RWPE1 (cell line): ENCODE results near the gene ZNF268.

Source experiments
- CTCF ChIA-PET: fragments of 350-600 bp; sonication (Branson Sonifier 250); formaldehyde crosslinking; extraction: SDS; loops from one replicate; lab custom pipeline; 2021; lab: Yijun Ruan, JAX
- POLR2A ChIA-PET: fragments of 400-600 bp; formaldehyde crosslinking; extraction: SDS; loops from one replicate; lab custom pipeline; 2020; ENCODE audit warnings: antibody characterized with exemption; ENCODE audit not compliant: low non-redundant PET; lab: Yijun Ruan, JAX
- DNase-seq: peaks from one replicate; pipeline ENCODE4 v3.0.0; 2012; ENCODE audit warnings: low spot score
- H3K27ac ChIP-seq: fragments of 450-650 bp; 2 replicates; pipeline ENCODE4 v1.5.1; 2017
- TF ChIP-seq, protein P1 (sequence below): fragments of 450-650 bp; conservative IDR thresholded peaks from 2 replicates; pipeline ENCODE4 v1.5.1; 2017; ENCODE audit warnings: low read depth, mild to moderate bottlenecking

ZNF268 gene

DNA sequence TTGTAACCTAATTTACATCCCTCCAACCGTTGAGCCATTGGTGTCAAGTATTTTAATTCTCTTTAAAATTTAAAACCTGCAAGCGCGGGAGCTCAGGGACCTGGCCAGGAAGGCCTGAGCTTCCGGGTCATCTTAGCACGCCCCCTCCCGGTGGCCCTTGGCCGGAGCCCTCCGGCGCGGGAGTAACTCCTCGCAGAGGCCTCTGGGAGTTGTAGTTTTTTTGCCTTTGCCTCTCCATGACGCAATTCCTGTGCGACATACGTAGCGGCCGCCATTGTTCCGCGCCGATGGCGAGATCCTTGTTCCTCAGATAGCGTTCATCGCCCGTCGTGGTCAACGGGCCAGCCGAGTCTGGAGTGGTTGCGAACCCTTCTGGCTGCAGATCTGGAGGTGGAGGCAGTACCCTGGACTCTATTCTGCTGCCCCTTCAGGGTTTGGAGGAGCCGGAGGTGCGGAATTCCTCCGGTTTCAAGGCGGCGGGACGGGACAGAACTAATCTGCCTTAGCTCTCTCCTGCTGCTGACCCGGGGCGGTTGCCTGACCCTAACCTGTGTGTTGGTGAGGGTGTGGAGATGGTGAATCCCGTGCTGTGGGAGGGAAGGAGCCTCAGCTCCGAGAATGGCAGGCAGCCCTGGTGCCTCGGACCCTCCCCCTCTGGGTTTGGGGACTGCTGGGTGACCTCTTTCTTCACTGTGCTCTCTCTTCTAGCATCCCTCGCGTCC is at the start of gene ZNF268:
Gene ZNF268 (plus strand): TSS at position 258 of the 722 bp plus-strand sequence. CDS start 503 bp downstream, outside the sequence.
- POLR2A ChIA-PET: interaction anchor here (1.1 kb wide), 1 partner anchor 52 kb away, joined by 3 read pairs; the partner anchor contains the start of gene ZNF891

DNA sequence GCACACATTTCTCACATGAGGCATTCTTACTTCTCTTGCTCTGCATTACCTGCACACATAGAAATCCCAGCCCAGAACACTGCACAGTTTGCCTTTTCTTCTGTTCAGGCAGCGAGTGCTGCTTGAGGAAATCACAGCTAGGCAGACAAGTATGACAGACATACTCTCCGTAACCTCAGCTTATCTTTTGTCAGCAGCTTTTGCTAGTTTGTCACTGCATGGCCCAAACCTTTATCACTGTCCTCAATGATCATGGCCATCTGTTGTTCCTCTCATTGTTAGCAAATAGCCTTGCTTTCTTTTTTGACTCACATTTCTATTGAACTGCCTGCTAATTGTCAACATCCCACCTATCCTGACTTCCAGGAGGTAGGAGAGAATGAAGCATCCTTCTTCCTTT is 45.5 kb upstream of the ZNF268 start:
- CTCF ChIA-PET: no interaction called here
- no peak for DNase-seq

More for the DNA sequence above, at the start of gene ZNF268:
- peak within 1 kb of the TSS; percentile 74 for H3K27ac ChIP-seq
- CTCF ChIA-PET: interaction anchor here (0.5 to 1.0 kb wide), 4 partner anchors 44 to 101 kb away, joined by 3 to 6 read pairs (median 4); no protein-coding TSS in a partner anchor
- peak; percentile 91 for DNase-seq
- TF ChIP-seq, protein P1, sequence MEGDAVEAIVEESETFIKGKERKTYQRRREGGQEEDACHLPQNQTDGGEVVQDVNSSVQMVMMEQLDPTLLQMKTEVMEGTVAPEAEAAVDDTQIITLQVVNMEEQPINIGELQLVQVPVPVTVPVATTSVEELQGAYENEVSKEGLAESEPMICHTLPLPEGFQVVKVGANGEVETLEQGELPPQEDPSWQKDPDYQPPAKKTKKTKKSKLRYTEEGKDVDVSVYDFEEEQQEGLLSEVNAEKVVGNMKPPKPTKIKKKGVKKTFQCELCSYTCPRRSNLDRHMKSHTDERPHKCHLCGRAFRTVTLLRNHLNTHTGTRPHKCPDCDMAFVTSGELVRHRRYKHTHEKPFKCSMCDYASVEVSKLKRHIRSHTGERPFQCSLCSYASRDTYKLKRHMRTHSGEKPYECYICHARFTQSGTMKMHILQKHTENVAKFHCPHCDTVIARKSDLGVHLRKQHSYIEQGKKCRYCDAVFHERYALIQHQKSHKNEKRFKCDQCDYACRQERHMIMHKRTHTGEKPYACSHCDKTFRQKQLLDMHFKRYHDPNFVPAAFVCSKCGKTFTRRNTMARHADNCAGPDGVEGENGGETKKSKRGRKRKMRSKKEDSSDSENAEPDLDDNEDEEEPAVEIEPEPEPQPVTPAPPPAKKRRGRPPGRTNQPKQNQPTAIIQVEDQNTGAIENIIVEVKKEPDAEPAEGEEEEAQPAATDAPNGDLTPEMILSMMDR: peak; percentile 82

GRCh38 chr12:133145981-133146380 is 35.3 kb upstream of the ZNF268 start:
- POLR2A ChIA-PET: no interaction called here
- DNase-seq: no peak
- CTCF ChIA-PET: no interaction called here
- TF ChIP-seq, protein P1: no peak
- H3K27ac ChIP-seq: no peak overlapping the region

More for the DNA sequence above, 45.5 kb upstream of the ZNF268 start:
- TF ChIP-seq, protein P1: no peak
- POLR2A ChIA-PET: no interaction called here
- H3K27ac ChIP-seq: no peak overlapping the region

DNA sequence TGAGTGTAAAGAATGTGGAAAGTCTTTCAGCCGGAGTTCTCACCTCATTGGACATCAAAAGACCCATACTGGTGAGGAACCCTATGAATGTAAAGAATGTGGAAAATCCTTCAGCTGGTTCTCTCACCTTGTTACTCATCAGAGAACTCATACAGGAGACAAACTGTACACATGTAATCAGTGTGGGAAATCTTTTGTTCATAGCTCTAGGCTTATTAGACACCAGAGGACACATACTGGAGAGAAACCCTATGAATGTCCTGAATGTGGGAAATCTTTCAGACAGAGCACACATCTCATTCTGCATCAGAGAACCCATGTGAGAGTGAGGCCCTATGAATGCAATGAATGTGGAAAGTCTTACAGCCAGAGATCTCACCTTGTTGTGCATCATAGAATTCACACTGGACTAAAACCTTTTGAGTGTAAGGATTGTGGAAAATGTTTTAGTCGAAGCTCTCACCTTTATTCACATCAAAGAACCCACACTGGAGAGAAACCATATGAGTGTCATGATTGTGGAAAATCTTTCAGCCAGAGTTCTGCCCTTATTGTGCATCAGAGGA is 25.1 kb upstream of the ZNF268 start:
- ChIA-PET POLR2A (no interaction called here), CTCF (interaction anchor here (0.5 kb wide), 1 partner anchor 12 kb away, joined by 3 read pairs; no protein-coding TSS in a partner anchor)
- TF ChIP-seq, protein P1: no peak
- no peak overlapping the region for H3K27ac ChIP-seq
- no peak for DNase-seq

DNA sequence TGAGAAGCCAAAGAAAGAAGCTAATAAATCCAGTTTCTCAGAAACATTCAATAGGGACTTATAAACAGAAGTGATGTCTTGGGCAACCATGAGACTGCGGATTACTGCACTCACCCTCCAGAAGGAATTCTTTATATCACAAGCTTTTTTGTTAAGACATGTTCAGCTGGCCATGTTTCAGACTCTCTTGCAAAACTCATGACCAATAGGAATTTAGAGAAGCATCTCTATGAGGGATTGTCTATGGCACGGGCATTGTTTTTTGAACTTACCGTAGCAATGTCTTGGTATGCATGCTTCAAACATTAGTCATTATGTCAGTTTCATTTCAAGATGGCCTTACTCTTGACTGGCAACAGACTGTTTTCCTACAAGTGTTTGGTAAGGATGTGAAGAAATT is 15.5 kb upstream of the ZNF268 start:
- POLR2A ChIA-PET: no interaction called here
- no peak overlapping the region for H3K27ac ChIP-seq
- DNase-seq: peak; percentile 14
- CTCF ChIA-PET: no interaction called here
- TF ChIP-seq, protein P1: no peak

DNA sequence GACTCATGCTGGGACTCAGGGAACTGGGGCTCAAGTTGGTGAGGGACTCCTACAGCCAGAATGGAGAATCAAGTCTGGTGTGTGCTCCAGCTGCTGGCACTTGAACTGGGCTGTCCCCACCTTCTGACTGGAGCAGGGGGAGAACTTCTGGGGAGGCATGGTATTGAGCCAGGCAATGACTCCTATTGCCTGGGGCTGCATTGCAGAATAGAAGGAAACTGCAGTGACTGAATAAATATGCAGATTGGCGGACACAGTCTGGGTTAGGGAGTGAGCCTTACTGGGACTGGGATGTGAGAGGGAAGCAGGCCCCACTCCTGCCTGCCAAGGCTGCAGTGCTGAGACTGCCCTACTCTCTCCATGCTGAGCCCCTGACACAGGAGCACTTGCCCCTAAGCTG is 8.8 kb upstream of the ZNF268 start:
- TF ChIP-seq, protein P1: no peak
- no peak overlapping the region for H3K27ac ChIP-seq
- ChIA-PET POLR2A (no interaction called here), CTCF (interaction anchor here (0.7 kb wide), 1 partner anchor 27 kb away, joined by 3 read pairs; no protein-coding TSS in a partner anchor)
- no peak for DNase-seq
